Astrocyte (in vitro differentiated cells and primary cell): ENCODE data around the gene POLR1C. TPM values are rescaled to one million over a fixed set of nuclear protein-coding genes. Genes with fewer than 3 reads are reported as not detected.

Source experiments
- DNase-seq: peaks from one replicate; pipeline ENCODE4 v3.0.0-alpha.2; 2010; ENCODE audit warnings: low read depth
- FAIRE-seq: peaks from 2 replicates; lab custom pipeline; 2011; peaks lifted over from hg19 to GRCh38; lab: Jason Lieb, UNC
- H2AFZ ChIP-seq: 2 replicates; pipeline ENCODE4 v1.6.0; 2012; ENCODE audit warnings: low read depth, low read length, inconsistent platforms
- H3K27ac ChIP-seq: 2 replicates; pipeline ENCODE4 v1.5.1; 2011; ENCODE audit warnings: low read depth, low read length, inconsistent platforms
- H3K27me3 ChIP-seq: 2 replicates; pipeline ENCODE4 v1.6.0; 2011; ENCODE audit warnings: low read length, inconsistent platforms; ENCODE audit not compliant: insufficient read depth
- H3K36me3 ChIP-seq: 2 replicates; pipeline ENCODE4 v1.5.1; 2011; ENCODE audit warnings: low read length, inconsistent platforms; ENCODE audit not compliant: insufficient read depth
- H3K4me1 ChIP-seq: 2 replicates; pipeline ENCODE4 v1.5.1; 2011; ENCODE audit warnings: low read length, inconsistent platforms; ENCODE audit not compliant: insufficient read depth
- H3K4me2 ChIP-seq: 2 replicates; pipeline ENCODE4 v1.6.0; 2012; ENCODE audit warnings: low read length, inconsistent platforms
- H3K4me3 ChIP-seq: 2 replicates; pipeline ENCODE4 v1.5.1; 2011; ENCODE audit warnings: low read depth, mild to moderate bottlenecking, low read length, inconsistent platforms; ENCODE audit not compliant: insufficient read depth
- H3K79me2 ChIP-seq: 2 replicates; pipeline ENCODE4 v1.6.0; 2012; ENCODE audit warnings: mild to moderate bottlenecking, low read length, inconsistent platforms; ENCODE audit not compliant: insufficient read depth
- H3K9ac ChIP-seq: 2 replicates; pipeline ENCODE4 v1.6.0; 2012; ENCODE audit warnings: mild to moderate bottlenecking, low read length, inconsistent platforms
- H3K9me3 ChIP-seq: 2 replicates; pipeline ENCODE4 v1.5.1; 2012; ENCODE audit warnings: low read depth, mild to moderate bottlenecking, low read length, inconsistent platforms; ENCODE audit not compliant: insufficient read depth
- H4K20me1 ChIP-seq: 2 replicates; pipeline ENCODE4 v1.6.0; 2012; ENCODE audit warnings: low read length, inconsistent platforms; ENCODE audit not compliant: insufficient read depth
- H3K27ac Mint-ChIP-seq: one replicate; pipeline ENCODE4 v1.8.0; 2021; ENCODE audit warnings: mild to moderate bottlenecking, mixed read lengths; ENCODE audit not compliant: unreplicated experiment
- H3K27me3 Mint-ChIP-seq: one replicate; pipeline ENCODE4 v1.8.0; 2021; ENCODE audit warnings: low read depth, mixed read lengths; ENCODE audit not compliant: unreplicated experiment
- H3K36me3 Mint-ChIP-seq: one replicate; pipeline ENCODE4 v1.8.0; 2021; ENCODE audit warnings: low read depth, mixed read lengths; ENCODE audit not compliant: unreplicated experiment
- H3K4me1 Mint-ChIP-seq: one replicate; pipeline ENCODE4 v1.8.0; 2021; ENCODE audit warnings: low read depth, mixed read lengths; ENCODE audit not compliant: unreplicated experiment
- H3K4me3 Mint-ChIP-seq: one replicate; pipeline ENCODE4 v1.8.0; 2021; ENCODE audit warnings: mild to moderate bottlenecking, moderate library complexity, mixed read lengths; ENCODE audit not compliant: unreplicated experiment
- H3K9me3 Mint-ChIP-seq: one replicate; pipeline ENCODE4 v1.8.0; 2021; ENCODE audit warnings: mild to moderate bottlenecking, mixed read lengths; ENCODE audit not compliant: unreplicated experiment
- CTCF ChIP-seq: IDR thresholded peaks from 2 replicates; pipeline ENCODE4 v1.5.1; 2011; ENCODE audit warnings: low read depth, mild to moderate bottlenecking, inconsistent platforms, low read length, moderate library complexity; ENCODE audit not compliant: insufficient read depth
- EZH2 ChIP-seq: IDR thresholded peaks from 2 replicates; pipeline ENCODE4 v1.6.1; 2012; ENCODE audit warnings: mild to moderate bottlenecking, low read length, inconsistent platforms; ENCODE audit not compliant: insufficient read depth
- total RNA-seq: library from RNA; stranded (reverse); gene quantifications from 2 replicates; pipeline ENCODE4 v1.2.1, GENCODE V29; 2021

Gene POLR1C
- total RNA-seq, 1 donor from 2014 or later = 41.8 TPM

DNA sequence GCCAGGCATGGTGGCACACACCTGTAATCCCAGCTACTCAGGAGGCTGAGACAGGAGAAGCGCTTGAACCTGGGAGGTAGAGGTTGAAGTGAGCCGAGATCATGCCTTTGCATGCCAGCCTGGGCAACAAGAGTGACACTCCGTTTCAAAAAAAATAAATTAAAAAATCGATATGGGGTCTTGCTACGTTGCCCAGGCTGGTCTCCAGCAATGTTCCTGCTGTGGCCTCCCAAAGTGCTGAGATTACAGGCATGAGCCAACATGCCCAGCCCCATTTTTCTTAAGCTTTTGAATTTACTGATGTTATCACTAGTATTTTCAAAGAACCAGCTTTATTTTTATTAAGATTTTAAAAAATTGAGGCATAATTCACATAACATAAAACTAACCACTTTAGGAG, 23.6 kb downstream of the POLR1C start:
- Histone ChIP-seq H2AFZ (no peak overlapping the region), H4K20me1 (peaks cover 3% of the 10 kb centered on the region), H3K9me3 (no peaks in the 10 kb centered on the region), H3K36me3 (peaks cover 28% of the 10 kb centered on the region), H3K9ac (no peak overlapping the region), H3K27me3 (no peaks in the 10 kb centered on the region), H3K4me3 (no peak overlapping the region), H3K4me1 (no peaks in the 10 kb centered on the region), H3K4me2 (no peak overlapping the region), H3K27ac (no peak overlapping the region), H3K79me2 (no peaks in the 10 kb centered on the region)
- FAIRE-seq = no peak
- Mint-ChIP-seq H3K27me3 (no peaks in the 10 kb centered on the region), H3K4me3 (no peak overlapping the region), H3K4me1 (no peaks in the 10 kb centered on the region), H3K27ac (no peak overlapping the region), H3K9me3 (peaks cover 2% of the 10 kb centered on the region), H3K36me3 (peaks cover 17% of the 10 kb centered on the region)
- DNase-seq = no peak
- TF ChIP-seq CTCF = no peak
- no peak for TF ChIP-seq EZH2

GRCh38 chr6:43541774-43542471, 25.0 kb downstream of the POLR1C start:
- Histone ChIP-seq H3K36me3 (peaks cover 42% of the 10 kb centered on the region), H3K9ac (no peak overlapping the region)
- no peaks in the 10 kb centered on the region for H3K27me3 Mint-ChIP-seq

More at GRCh38 chr6:43541774-43542471, 25.0 kb downstream of the POLR1C start:
- no peak overlapping the region for H3K4me2 ChIP-seq
- H3K79me2 ChIP-seq = no peaks in the 10 kb centered on the region
- Mint-ChIP-seq H3K27ac (no peak overlapping the region), H3K4me1 (no peaks in the 10 kb centered on the region), H3K36me3 (peaks cover 14% of the 10 kb centered on the region), H3K9me3 (peaks cover 2% of the 10 kb centered on the region), H3K4me3 (no peak overlapping the region)
- no peaks in the 10 kb centered on the region for H3K4me1 ChIP-seq
- no peak overlapping the region for H3K27ac ChIP-seq
- DNase-seq = no peak
- FAIRE-seq = no peak
- no peaks in the 10 kb centered on the region for H3K9me3 ChIP-seq
- no peak overlapping the region for H3K4me3 ChIP-seq
- no peaks in the 10 kb centered on the region for H3K27me3 ChIP-seq
- peaks cover 3% of the 10 kb centered on the region for H4K20me1 ChIP-seq
- TF ChIP-seq EZH2 (no peak), CTCF (no peak)
- H2AFZ ChIP-seq = no peak overlapping the region
